ENCODE data around the gene GNPDA1.

Gene GNPDA1

DNA sequence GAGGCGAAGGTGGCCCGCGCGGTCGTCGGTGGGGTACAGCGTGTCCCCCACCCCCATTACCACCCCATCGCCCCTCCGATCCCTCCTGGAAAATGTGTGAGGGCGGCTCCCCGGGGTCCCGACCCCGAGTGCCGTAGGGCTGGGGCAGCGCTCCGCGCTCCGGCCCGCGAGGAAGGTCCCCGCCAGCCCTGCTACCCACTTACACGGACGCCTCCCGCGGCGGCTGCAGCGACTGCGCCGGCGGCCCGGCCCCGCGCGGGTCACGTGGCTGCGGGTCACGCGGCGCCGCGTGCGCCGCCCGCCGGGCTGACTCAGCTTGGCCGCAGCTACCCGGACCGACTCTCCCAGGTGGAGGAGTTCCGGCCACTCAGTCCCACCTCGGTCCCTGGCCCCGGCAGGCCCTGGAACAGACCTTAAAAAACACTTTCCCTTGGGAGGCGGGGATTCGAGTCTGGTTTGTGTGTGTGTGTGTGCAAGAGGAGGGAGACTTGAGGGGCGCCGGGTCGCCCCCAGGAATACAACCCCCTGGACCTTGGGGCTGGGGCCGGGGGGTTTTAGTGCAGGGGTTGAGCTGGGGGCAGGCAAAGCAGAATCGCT lies at the start of gene GNPDA1:
TSS of gene GNPDA1 (minus strand) at position 236 of the 597 bp plus-strand sequence. CDS start 992 bp downstream, outside the sequence.
- no peak for TF ChIP-seq CTCF (IDR thresholded peaks at IDR 0.05; ENCODE audit: low read depth, low read length)
- in situ Hi-C loops (cut with HindIII; ENCODE audit: low sequenced_read_pairs) = no loop called here
- peak within 1 kb of the TSS; percentile 78 for H3K4me3 ChIP-seq (ENCODE audit: low read depth, low read length)
- peak; percentile 75 for DNase-seq (ENCODE audit: low read depth, low spot score)

GRCh38 chr5:142059304-142059940 lies 46.6 kb upstream of the GNPDA1 start:
- no peak overlapping the region for H3K4me3 ChIP-seq (ENCODE audit: low read depth, low read length)
- no peak for DNase-seq (ENCODE audit: low read depth, low spot score)
- in situ Hi-C loops (cut with HindIII; ENCODE audit: low sequenced_read_pairs) = no loop called here
- no peak for TF ChIP-seq CTCF (IDR thresholded peaks at IDR 0.05; ENCODE audit: low read depth, low read length)

GRCh38 chr5:142057697-142058056 lies 44.9 kb upstream of the GNPDA1 start:
- DNase-seq (ENCODE audit: low read depth, low spot score) = no peak
- no peak for TF ChIP-seq CTCF (IDR thresholded peaks at IDR 0.05; ENCODE audit: low read depth, low read length)
- in situ Hi-C loops (cut with HindIII; ENCODE audit: low sequenced_read_pairs) = no loop called here
- H3K4me3 ChIP-seq (ENCODE audit: low read depth, low read length) = no peak overlapping the region

DNA sequence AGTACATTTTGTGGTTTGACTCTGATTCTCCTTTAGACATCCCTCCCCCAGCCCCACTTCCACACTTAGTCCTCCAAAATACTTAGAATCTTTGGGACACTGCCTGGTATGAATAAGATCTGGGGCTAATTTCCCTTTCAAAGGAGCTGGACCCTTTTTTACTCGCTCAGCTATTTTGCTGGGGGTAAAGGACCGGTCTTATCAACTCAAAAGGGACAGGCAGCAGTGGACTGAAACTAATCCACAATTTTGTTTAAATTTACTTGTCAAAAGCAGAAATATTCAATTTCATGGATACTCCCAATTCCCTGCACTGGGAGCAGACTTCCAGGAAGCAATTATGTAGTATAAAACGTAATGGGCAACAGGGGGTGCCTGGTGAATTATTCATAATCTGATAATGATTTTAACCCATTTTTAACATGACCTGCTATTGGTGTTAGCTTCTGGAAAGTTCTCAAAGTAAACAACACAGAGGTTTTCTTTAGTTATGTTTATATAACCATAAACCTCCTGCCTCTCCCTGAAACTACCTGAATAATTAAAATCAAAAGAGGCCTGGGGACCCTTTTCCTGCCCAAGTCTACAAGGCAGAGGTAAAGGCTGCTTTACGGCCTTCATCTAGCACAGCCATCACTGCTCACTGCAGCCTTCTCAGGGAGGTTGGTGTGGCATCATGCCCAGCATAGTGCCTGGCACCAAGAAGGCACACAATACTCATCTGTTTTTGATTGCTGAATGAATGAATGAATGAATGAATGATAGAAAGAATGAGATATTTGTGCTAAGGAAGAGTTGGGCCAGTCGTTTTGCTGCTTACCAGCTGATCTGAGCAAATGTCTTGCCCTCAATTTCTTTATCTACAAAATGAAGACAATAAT lies 44.2 kb upstream of the GNPDA1 start:
- no peak for TF ChIP-seq CTCF (IDR thresholded peaks at IDR 0.05; ENCODE audit: low read depth, low read length)
- in situ Hi-C loops (cut with HindIII; ENCODE audit: low sequenced_read_pairs) = no loop called here
- no peak overlapping the region for H3K4me3 ChIP-seq (ENCODE audit: low read depth, low read length)
- no peak for DNase-seq (ENCODE audit: low read depth, low spot score)

DNA sequence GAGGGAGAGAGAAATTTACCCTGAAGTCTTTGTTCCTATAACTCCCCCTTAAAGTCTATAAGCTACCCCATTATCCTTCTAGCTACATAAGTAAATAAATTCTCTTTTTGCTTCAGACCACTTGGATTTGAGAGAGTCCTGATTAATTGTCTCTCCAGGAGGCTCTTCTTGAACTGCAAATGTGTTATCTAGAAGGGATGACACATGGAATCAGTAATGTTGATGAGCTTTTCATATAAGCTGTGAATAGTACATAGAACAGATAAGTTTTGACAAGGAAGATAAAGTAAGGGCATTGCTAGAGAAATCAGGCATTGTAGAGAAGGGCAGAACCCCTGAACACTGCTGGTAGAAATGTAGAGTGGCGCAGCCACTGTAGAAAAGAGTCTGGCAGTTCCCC lies 42.5 kb upstream of the GNPDA1 start:
- in situ Hi-C loops (cut with HindIII; ENCODE audit: low sequenced_read_pairs) = no loop called here

More for the DNA sequence above, 42.5 kb upstream of the GNPDA1 start:
- DNase-seq (ENCODE audit: low read depth, low spot score) = no peak
- no peak overlapping the region for H3K4me3 ChIP-seq (ENCODE audit: low read depth, low read length)
- TF ChIP-seq CTCF (IDR thresholded peaks at IDR 0.05; ENCODE audit: low read depth, low read length) = no peak

All from astrocyte of the spinal cord (primary cell).